ENCODE results near the gene SLC12A3.

The SLC12A3 gene

DNA sequence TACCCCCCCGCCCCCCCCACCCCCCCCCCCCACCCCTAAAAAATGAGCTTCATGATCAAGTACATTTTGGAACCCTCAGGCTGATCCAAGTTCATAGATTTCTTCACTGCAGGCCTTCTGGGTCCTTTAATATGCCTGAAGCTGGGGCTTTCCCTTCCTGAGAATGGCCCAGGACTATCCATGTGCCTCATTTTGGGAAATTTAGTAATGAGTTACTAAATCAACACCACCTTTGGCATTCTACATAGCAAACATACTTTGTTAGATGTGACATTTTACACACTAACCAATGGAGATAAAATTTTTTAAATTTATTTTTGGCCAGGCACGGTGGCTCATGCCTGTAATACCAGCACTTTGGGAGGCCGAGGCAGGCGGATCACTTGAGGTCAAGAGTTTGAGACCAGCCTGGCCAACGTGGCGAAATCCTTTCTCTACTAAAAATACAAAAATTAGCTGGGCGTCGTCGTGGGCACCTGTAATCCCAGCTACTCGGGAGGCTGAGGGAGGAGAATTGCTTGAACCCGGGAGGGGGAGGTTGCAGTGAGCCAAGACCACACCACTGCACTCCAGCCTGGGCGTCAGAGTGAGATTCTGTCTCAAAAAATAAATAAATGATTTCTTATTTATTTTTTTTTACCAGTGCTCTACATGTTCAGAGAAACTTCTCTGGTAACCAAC is 81.0 kb downstream of the SLC12A3 start:
- Histone ChIP-seq H3K27me3 (ENCODE audit: control insufficient read depth in 1 of 2, insufficient read depth in 2 of 2, low read length in 2 of 2) (no peaks in the 10 kb centered on the region), H3K36me3 (ENCODE audit: control insufficient read depth in 2 of 2, insufficient read depth in 2 of 2, low read length in 2 of 2) (peaks cover 36 to 41% of the 10 kb centered on the region in 2 donors), H3K9ac (ENCODE audit: low read length in 2 of 2) (no peak overlapping the region), H3K27ac (ENCODE audit: low read length) (no peak overlapping the region), H3K4me3 (ENCODE audit: low read length in 2 of 2) (no peak overlapping the region), H3K4me1 (ENCODE audit: control insufficient read depth, insufficient read depth, low read length) (peaks cover 5% of the 10 kb centered on the region), H3K9me3 (ENCODE audit: control insufficient read depth in 2 of 2, low read length in 2 of 2) (no peaks in the 10 kb centered on the region)

DNA sequence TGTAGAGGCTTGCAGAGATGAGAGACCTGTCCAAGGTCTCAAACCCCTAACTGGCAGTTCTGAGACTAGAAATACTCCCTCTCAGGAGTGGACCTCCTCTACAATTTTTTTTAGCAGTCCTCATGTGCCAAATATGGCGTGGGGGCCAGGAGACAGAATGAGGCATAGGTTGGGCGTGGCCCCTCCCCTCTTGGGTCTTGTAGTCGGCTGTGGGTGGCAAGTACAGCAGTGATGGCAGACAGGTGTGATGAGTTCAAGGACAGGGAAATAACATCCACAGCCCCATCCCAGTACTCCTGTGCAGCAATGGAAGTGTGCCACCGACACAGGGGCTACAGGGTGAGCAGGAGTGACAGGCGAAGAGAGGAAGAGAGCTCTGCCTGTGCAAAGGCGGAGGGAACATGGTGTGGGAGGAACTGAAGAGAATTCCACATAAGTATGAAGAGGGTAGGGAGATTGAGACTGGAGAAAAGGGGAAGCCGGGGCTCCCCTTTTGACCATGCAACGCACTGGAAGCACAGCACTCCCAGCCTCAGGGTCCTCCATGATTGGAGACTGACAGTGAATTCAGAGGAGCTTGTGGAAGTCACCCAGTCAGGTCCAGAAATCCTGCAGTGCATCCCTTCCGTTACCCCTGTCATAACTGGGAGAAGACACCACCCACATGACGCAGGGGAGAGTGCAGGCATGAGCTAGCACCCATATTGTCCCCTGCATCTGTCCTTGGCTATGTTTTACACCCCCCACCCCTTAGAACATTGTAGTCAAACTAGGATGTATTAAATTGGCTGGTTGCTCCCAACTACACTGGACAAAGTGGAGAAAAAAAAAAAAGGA is 82.0 kb downstream of the SLC12A3 start:
- Histone ChIP-seq H3K4me1 (ENCODE audit: control insufficient read depth, insufficient read depth, low read length) (peaks cover 5% of the 10 kb centered on the region), H3K9me3 (ENCODE audit: control insufficient read depth in 2 of 2, low read length in 2 of 2) (no peaks in the 10 kb centered on the region), H3K27me3 (ENCODE audit: control insufficient read depth in 1 of 2, insufficient read depth in 2 of 2, low read length in 2 of 2) (no peaks in the 10 kb centered on the region), H3K4me3 (ENCODE audit: low read length in 2 of 2) (no peak overlapping the region), H3K36me3 (ENCODE audit: control insufficient read depth in 2 of 2, insufficient read depth in 2 of 2, low read length in 2 of 2) (peaks cover 29 to 33% of the 10 kb centered on the region in 2 donors), H3K27ac (ENCODE audit: low read length) (no peak overlapping the region), H3K9ac (ENCODE audit: low read length in 2 of 2) (no peak overlapping the region)

DNA sequence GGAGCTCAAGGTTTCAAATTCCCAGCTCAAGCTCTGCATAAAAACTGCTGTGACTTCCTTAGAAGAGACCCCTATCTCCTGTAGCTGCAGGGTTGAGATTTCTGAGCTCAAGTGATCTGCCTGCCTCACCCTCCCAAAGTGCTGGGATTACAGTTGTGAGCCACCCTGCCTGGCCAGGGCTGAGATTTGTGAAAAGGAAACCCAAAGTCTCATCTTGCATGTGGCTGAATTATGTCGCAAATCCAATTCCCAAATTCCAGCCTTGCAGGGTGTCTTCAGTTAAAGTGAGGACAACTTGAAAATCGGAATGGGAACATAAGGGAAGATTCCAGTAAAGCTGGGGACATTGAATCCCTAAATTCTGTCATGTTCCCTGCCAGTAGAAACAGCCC is 82.6 kb downstream of the SLC12A3 start:
- H3K9me3 ChIP-seq (ENCODE audit: control insufficient read depth in 2 of 2, low read length in 2 of 2) = no peaks in the 10 kb centered on the region
- no peak overlapping the region for H3K4me3 ChIP-seq (ENCODE audit: low read length in 2 of 2)
- no peak overlapping the region for H3K9ac ChIP-seq (ENCODE audit: low read length in 2 of 2)
- H3K27me3 ChIP-seq (ENCODE audit: control insufficient read depth in 1 of 2, insufficient read depth in 2 of 2, low read length in 2 of 2) = no peaks in the 10 kb centered on the region
- peaks cover 23 to 28% of the 10 kb centered on the region in 2 donors for H3K36me3 ChIP-seq (ENCODE audit: control insufficient read depth in 2 of 2, insufficient read depth in 2 of 2, low read length in 2 of 2)
- peaks cover 5% of the 10 kb centered on the region for H3K4me1 ChIP-seq (ENCODE audit: control insufficient read depth, insufficient read depth, low read length)
- no peak overlapping the region for H3K27ac ChIP-seq (ENCODE audit: low read length)

GRCh38 chr16:56948234-56948633 is 83.2 kb downstream of the SLC12A3 start:
- Histone ChIP-seq H3K9ac (ENCODE audit: low read length in 2 of 2) (no peak overlapping the region), H3K4me3 (ENCODE audit: low read length in 2 of 2) (no peak overlapping the region), H3K27me3 (ENCODE audit: control insufficient read depth in 1 of 2, insufficient read depth in 2 of 2, low read length in 2 of 2) (no peaks in the 10 kb centered on the region), H3K36me3 (ENCODE audit: control insufficient read depth in 2 of 2, insufficient read depth in 2 of 2, low read length in 2 of 2) (peaks cover 17 to 22% of the 10 kb centered on the region in 2 donors), H3K9me3 (ENCODE audit: control insufficient read depth in 2 of 2, low read length in 2 of 2) (no peaks in the 10 kb centered on the region), H3K4me1 (ENCODE audit: control insufficient read depth, insufficient read depth, low read length) (peaks cover 5% of the 10 kb centered on the region), H3K27ac (ENCODE audit: low read length) (no peak overlapping the region)

GRCh38 chr16:56950051-56950450 is 85.0 kb downstream of the SLC12A3 start:
- Histone ChIP-seq H3K27me3 (ENCODE audit: control insufficient read depth in 1 of 2, insufficient read depth in 2 of 2, low read length in 2 of 2) (no peaks in the 10 kb centered on the region), H3K9me3 (ENCODE audit: control insufficient read depth in 2 of 2, low read length in 2 of 2) (no peaks in the 10 kb centered on the region), H3K4me3 (ENCODE audit: low read length in 2 of 2) (no peak overlapping the region), H3K36me3 (ENCODE audit: control insufficient read depth in 2 of 2, insufficient read depth in 2 of 2, low read length in 2 of 2) (peaks cover 3 to 8% of the 10 kb centered on the region in 2 donors), H3K9ac (ENCODE audit: low read length in 2 of 2) (no peak overlapping the region), H3K27ac (ENCODE audit: low read length) (no peak overlapping the region), H3K4me1 (ENCODE audit: control insufficient read depth, insufficient read depth, low read length) (peaks cover 5% of the 10 kb centered on the region)

- Histone ChIP-seq H3K9me3 (ENCODE audit: control insufficient read depth in 2 of 2, low read length in 2 of 2) (no peaks in the 10 kb centered on the region), H3K4me1 (ENCODE audit: control insufficient read depth, insufficient read depth, low read length) (peaks cover 3% of the 10 kb centered on the region), H3K27me3 (ENCODE audit: control insufficient read depth in 1 of 2, insufficient read depth in 2 of 2, low read length in 2 of 2) (no peaks in the 10 kb centered on the region), H3K4me3 (ENCODE audit: low read length in 2 of 2) (no peak overlapping the region), H3K36me3 (ENCODE audit: control insufficient read depth in 2 of 2, insufficient read depth in 2 of 2, low read length in 2 of 2) (peaks cover 0 to 4% of the 10 kb centered on the region in 2 donors), H3K9ac (ENCODE audit: low read length in 2 of 2) (no peak overlapping the region), H3K27ac (ENCODE audit: low read length) (no peak overlapping the region)
Observed at GRCh38 chr16:56950455-56950854, 85.4 kb downstream of the SLC12A3 start.

- no peak overlapping the region for H3K4me3 ChIP-seq (ENCODE audit: low read length in 2 of 2)
- peaks cover 3% of the 10 kb centered on the region for H3K4me1 ChIP-seq (ENCODE audit: control insufficient read depth, insufficient read depth, low read length)
- H3K27me3 ChIP-seq (ENCODE audit: control insufficient read depth in 1 of 2, insufficient read depth in 2 of 2, low read length in 2 of 2) = no peaks in the 10 kb centered on the region
- no peak overlapping the region for H3K27ac ChIP-seq (ENCODE audit: low read length)
- no peaks in the 10 kb centered on the region for H3K9me3 ChIP-seq (ENCODE audit: control insufficient read depth in 2 of 2, low read length in 2 of 2)
- no peak overlapping the region for H3K9ac ChIP-seq (ENCODE audit: low read length in 2 of 2)
- peaks cover 0 to 2% of the 10 kb centered on the region in 2 donors for H3K36me3 ChIP-seq (ENCODE audit: control insufficient read depth in 2 of 2, insufficient read depth in 2 of 2, low read length in 2 of 2)
Observed at GRCh38 chr16:56950881-56951771, 86.1 kb downstream of the SLC12A3 start.

DNA sequence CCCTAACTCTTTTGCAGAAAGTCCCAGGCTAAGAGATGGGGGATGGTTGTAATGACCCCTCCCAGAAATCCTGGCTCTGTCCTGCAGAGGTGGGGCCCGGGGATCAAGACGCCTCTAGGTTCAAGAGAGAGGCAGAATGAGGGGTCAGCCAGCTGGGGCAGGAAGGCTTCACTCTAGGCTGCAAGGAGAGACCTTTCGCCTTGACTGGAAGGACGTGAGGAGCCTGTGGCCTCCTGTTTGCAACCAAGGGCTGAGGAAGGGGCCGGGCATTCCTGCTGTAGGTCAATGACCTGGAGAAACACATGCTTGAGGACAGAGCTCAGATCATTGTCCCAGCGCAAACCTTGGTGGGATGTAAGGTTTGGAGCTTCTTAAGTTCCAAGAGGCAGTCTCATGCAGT is 88.0 kb downstream of the SLC12A3 start:
- H3K9me3 ChIP-seq (ENCODE audit: control insufficient read depth in 2 of 2, low read length in 2 of 2) = no peaks in the 10 kb centered on the region
- no peaks in the 10 kb centered on the region for H3K27me3 ChIP-seq (ENCODE audit: control insufficient read depth in 1 of 2, insufficient read depth in 2 of 2, low read length in 2 of 2)
- peaks cover 0 to 2% of the 10 kb centered on the region in 2 donors for H3K36me3 ChIP-seq (ENCODE audit: control insufficient read depth in 2 of 2, insufficient read depth in 2 of 2, low read length in 2 of 2)
- no peaks in the 10 kb centered on the region for H3K4me1 ChIP-seq (ENCODE audit: control insufficient read depth, insufficient read depth, low read length)
- H3K4me3 ChIP-seq (ENCODE audit: low read length in 2 of 2) = no peak overlapping the region
- no peak overlapping the region for H3K27ac ChIP-seq (ENCODE audit: low read length)
- no peak overlapping the region for H3K9ac ChIP-seq (ENCODE audit: low read length in 2 of 2)

GRCh38 chr16:56956076-56956475 is 91.1 kb downstream of the SLC12A3 start:
- Histone ChIP-seq H3K27ac (ENCODE audit: low read length) (no peak overlapping the region), H3K9ac (ENCODE audit: low read length in 2 of 2) (no peak overlapping the region), H3K9me3 (ENCODE audit: control insufficient read depth in 2 of 2, low read length in 2 of 2) (no peaks in the 10 kb centered on the region), H3K27me3 (ENCODE audit: control insufficient read depth in 1 of 2, insufficient read depth in 2 of 2, low read length in 2 of 2) (no peaks in the 10 kb centered on the region), H3K4me3 (ENCODE audit: low read length in 2 of 2) (no peak overlapping the region), H3K36me3 (ENCODE audit: control insufficient read depth in 2 of 2, insufficient read depth in 2 of 2, low read length in 2 of 2) (no peaks in the 10 kb centered on the region), H3K4me1 (ENCODE audit: control insufficient read depth, insufficient read depth, low read length) (peaks cover 2% of the 10 kb centered on the region)

DNA sequence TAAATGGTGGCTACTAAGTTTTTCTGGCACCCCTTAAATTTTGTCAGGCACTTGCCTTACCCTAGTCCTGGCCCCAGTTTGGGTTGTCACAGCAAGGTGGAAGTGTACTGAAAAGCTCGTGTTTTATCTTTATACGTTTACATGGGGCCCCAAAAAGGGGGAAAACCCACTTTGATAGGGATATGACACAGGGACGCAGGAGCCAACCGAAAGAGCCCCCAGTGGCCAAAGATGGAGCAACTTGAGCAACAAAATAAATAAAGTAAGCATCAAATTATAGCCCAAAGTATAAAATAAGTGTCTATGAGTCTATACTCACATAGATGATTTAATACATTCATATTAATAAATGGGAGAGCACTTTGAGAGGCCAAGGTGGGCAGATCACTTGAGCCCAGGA is 91.7 kb downstream of the SLC12A3 start:
- no peak overlapping the region for H3K4me3 ChIP-seq (ENCODE audit: low read length in 2 of 2)
- no peak overlapping the region for H3K27ac ChIP-seq (ENCODE audit: low read length)
- no peaks in the 10 kb centered on the region for H3K27me3 ChIP-seq (ENCODE audit: control insufficient read depth in 1 of 2, insufficient read depth in 2 of 2, low read length in 2 of 2)
- H3K4me1 ChIP-seq (ENCODE audit: control insufficient read depth, insufficient read depth, low read length) = peaks cover 5% of the 10 kb centered on the region
- no peaks in the 10 kb centered on the region for H3K36me3 ChIP-seq (ENCODE audit: control insufficient read depth in 2 of 2, insufficient read depth in 2 of 2, low read length in 2 of 2)
- no peaks in the 10 kb centered on the region for H3K9me3 ChIP-seq (ENCODE audit: control insufficient read depth in 2 of 2, low read length in 2 of 2)
- H3K9ac ChIP-seq (ENCODE audit: low read length in 2 of 2) = no peak overlapping the region
